Measurements from ENCODE around the gene C1orf94. TPM values are rescaled to one million over a fixed set of nuclear protein-coding genes. Genes with fewer than 3 reads are reported as not detected.

Gene C1orf94
- total RNA-seq, 4 donors from 2014 or later, result 0.13 TPM; not detected in 3

GRCh38 chr1:34250342-34250741, 73.6 kb downstream of the C1orf94 start:
- no peak for DNase-seq (ENCODE audit: low spot score in 2 of 2)
- intact Hi-C loops (cut with DNase I; ENCODE audit: low total_unique reads), result no loop called here
- H3K4me3 ChIP-seq (ENCODE audit: low read depth, poor library complexity, severe bottlenecking), result no peak overlapping the region
- no peak for TF ChIP-seq POLR2A (IDR thresholded peaks at IDR 0.05)
- WGBS, 2 donors, result 44 to 69% methylated on average over 3 of the region's 3 CpGs

GRCh38 chr1:34262023-34262853, 85.5 kb downstream of the C1orf94 start:
- no peak for DNase-seq (ENCODE audit: low spot score in 2 of 2)
- H3K4me3 ChIP-seq (ENCODE audit: low read depth, poor library complexity, severe bottlenecking), result no peak overlapping the region
- intact Hi-C loops (cut with DNase I; ENCODE audit: low total_unique reads), result no loop called here
- TF ChIP-seq CTCF (IDR thresholded peaks at IDR 0.05) (no peak), POLR2A (IDR thresholded peaks at IDR 0.05) (no peak)
- WGBS, 2 donors, result 86 to 87% methylated on average over 16 of the region's 16 CpGs

- no peak for DNase-seq (ENCODE audit: low spot score in 2 of 2)
- intact Hi-C loops (cut with DNase I; ENCODE audit: low total_unique reads), result no loop called here
- H3K4me3 ChIP-seq (ENCODE audit: low read depth, poor library complexity, severe bottlenecking), result no peak overlapping the region
- WGBS, 2 donors, result 72 to 74% methylated on average over 6 to 7 of the region's 7 CpGs
- TF ChIP-seq POLR2A (IDR thresholded peaks at IDR 0.05), result no peak
- TF ChIP-seq CTCF (IDR thresholded peaks at IDR 0.05), result no peak
Observed at GRCh38 chr1:34262921-34263320, 86.2 kb downstream of the C1orf94 start.

- no peak overlapping the region for H3K4me3 ChIP-seq (ENCODE audit: low read depth, poor library complexity, severe bottlenecking)
- intact Hi-C loops (cut with DNase I; ENCODE audit: low total_unique reads), result no loop called here
Observed at GRCh38 chr1:34263406-34263805, 86.7 kb downstream of the C1orf94 start.

GRCh38 chr1:34265396-34265795, 88.7 kb downstream of the C1orf94 start:
- no peak overlapping the region for H3K4me3 ChIP-seq (ENCODE audit: low read depth, poor library complexity, severe bottlenecking)
- 55 to 56% methylated on average over 3 of the region's 3 CpGs for WGBS, 2 donors
- intact Hi-C loops (cut with DNase I; ENCODE audit: low total_unique reads), result no loop called here
- no peak for TF ChIP-seq CTCF (IDR thresholded peaks at IDR 0.05)
- no peak for TF ChIP-seq POLR2A (IDR thresholded peaks at IDR 0.05)
- no peak for DNase-seq (ENCODE audit: low spot score in 2 of 2)

More at GRCh38 chr1:34263406-34263805, 86.7 kb downstream of the C1orf94 start:
- no peak for DNase-seq (ENCODE audit: low spot score in 2 of 2)
- 64 to 68% methylated on average over 4 of the region's 4 CpGs for WGBS, 2 donors
- TF ChIP-seq POLR2A (IDR thresholded peaks at IDR 0.05) (no peak), CTCF (IDR thresholded peaks at IDR 0.05) (no peak)

- intact Hi-C loops (cut with DNase I; ENCODE audit: low total_unique reads), result no loop called here
- WGBS, 2 donors, result 11% methylated on average over 12 to 14 of the region's 16 CpGs
- DNase-seq (ENCODE audit: low spot score in 2 of 2), result no peak
- TF ChIP-seq POLR2A (IDR thresholded peaks at IDR 0.05) (no peak), CTCF (IDR thresholded peaks at IDR 0.05) (no peak)
- no peak overlapping the region for H3K4me3 ChIP-seq (ENCODE audit: low read depth, poor library complexity, severe bottlenecking)
Observed at GRCh38 chr1:34266127-34266951, 89.6 kb downstream of the C1orf94 start.
